ENCODE measurements around the gene CNPY1.

- TF ChIP-seq, protein P1, sequence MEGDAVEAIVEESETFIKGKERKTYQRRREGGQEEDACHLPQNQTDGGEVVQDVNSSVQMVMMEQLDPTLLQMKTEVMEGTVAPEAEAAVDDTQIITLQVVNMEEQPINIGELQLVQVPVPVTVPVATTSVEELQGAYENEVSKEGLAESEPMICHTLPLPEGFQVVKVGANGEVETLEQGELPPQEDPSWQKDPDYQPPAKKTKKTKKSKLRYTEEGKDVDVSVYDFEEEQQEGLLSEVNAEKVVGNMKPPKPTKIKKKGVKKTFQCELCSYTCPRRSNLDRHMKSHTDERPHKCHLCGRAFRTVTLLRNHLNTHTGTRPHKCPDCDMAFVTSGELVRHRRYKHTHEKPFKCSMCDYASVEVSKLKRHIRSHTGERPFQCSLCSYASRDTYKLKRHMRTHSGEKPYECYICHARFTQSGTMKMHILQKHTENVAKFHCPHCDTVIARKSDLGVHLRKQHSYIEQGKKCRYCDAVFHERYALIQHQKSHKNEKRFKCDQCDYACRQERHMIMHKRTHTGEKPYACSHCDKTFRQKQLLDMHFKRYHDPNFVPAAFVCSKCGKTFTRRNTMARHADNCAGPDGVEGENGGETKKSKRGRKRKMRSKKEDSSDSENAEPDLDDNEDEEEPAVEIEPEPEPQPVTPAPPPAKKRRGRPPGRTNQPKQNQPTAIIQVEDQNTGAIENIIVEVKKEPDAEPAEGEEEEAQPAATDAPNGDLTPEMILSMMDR (IDR thresholded peaks at IDR 0.05): no peak
- TF ChIP-seq POLR2A (IDR thresholded peaks at IDR 0.05): no peak
Observed at GRCh38 chr7:155565596-155565995, 19.2 kb upstream of the CNPY1 start.

Data from adrenal gland (tissue), 5 donors.